ENCODE measurements around the gene CDKAL1.

- TF ChIP-seq MYPOP (CRISPR knock-in tag; IDR thresholded peaks at IDR 0.05) (no peak), ARHGAP35 (CRISPR knock-in tag; IDR thresholded peaks at IDR 0.05; ENCODE audit: borderline replicate concordance) (no peak), CTCF (CRISPR knock-in tag; IDR thresholded peaks at IDR 0.05) (no peak), POLR2A (IDR thresholded peaks at IDR 0.05; ENCODE audit: insufficient read depth in 1 of 2, low read depth in 2 of 2, low read length in 2 of 2) (no peak), ZNF232 (CRISPR knock-in tag; IDR thresholded peaks at IDR 0.05; ENCODE audit: borderline replicate concordance) (no peak), POLR2AphosphoS5 (IDR thresholded peaks at IDR 0.05; ENCODE audit: low read depth, low read length) (no peak), DPF2 (CRISPR knock-in tag; IDR thresholded peaks at IDR 0.05; ENCODE audit: borderline replicate concordance, low read depth) (no peak)
Observed at GRCh38 chr6:20911712-20912111, 377.5 kb downstream of the CDKAL1 start.
